HepG2 (cell line): ENCODE results near the gene OVOL2. TPM values are rescaled to one million over a fixed set of nuclear protein-coding genes. Genes with fewer than 3 reads are reported as not detected.
A peak's percentile ranks its signal among the peaks of the same experiment; 100 is the strongest.

Source experiments
- ATAC-seq: fragments of 200-7000 bp; cut with Tn5 transposase; 3 replicates; pipeline ENCODE4 v1.9.1; 2020; ENCODE audit warnings: mild to moderate bottlenecking, moderate library complexity
- BruUV-seq: library from RNA; stranded (reverse); fragments of 400-500 nt; replicated peaks from 2 replicates; lab custom pipeline; 2021; lab: Mats Ljungman, UMichigan
- CTCF ChIA-PET: fragments of 300-600 bp; formaldehyde crosslinking; extraction: SDS; loops from one replicate; lab custom pipeline; 2021; ENCODE audit warnings: low total read pairs, inconsistent platforms, low intra/inter-chr PET ratio; lab: Yijun Ruan, JAX
- POLR2A ChIA-PET: fragments of 350-600 bp; sonication (Branson Sonifier 250); formaldehyde crosslinking; loops from one replicate; lab custom pipeline; 2020; ENCODE audit warnings: antibody characterized with exemption, inconsistent platforms; lab: Yijun Ruan, JAX
- DNase-seq: peaks from one replicate; pipeline ENCODE4 v3.0.0-alpha.2; 2015; ENCODE audit warnings: low spot score
- FAIRE-seq: peaks from 3 replicates; lab custom pipeline; 2011; peaks lifted over from hg19 to GRCh38; lab: Jason Lieb, UNC
- H2AFZ ChIP-seq: one replicate; pipeline ENCODE4 v1.6.1; 2011; ENCODE audit warnings: low read length, inconsistent platforms
- H3K27ac ChIP-seq: fragments of 300-600 bp; 3 replicates; pipeline ENCODE4 v1.8.0; 2011; ENCODE audit warnings: mixed run types, mild to moderate bottlenecking, mixed read lengths, low read length, inconsistent platforms; ENCODE audit not compliant: insufficient read depth; ENCODE audit errors: extremely low read length
- H3K27me3 ChIP-seq, 2 experiments: fragments of 200-600 bp in 1 of 2; 2 replicates in 1 of 2; 3 replicates in 1 of 2; pipeline versions ENCODE4 v1.6.0 to v1.8.0; 2011; ENCODE audit warnings: low read length in 2 of 2, mild to moderate bottlenecking in 2 of 2, moderate library complexity in 2 of 2, inconsistent platforms in 1 of 2; ENCODE audit not compliant: insufficient read depth in 2 of 2, control insufficient read depth in 1 of 2
- H3K36me3 ChIP-seq, 2 experiments: fragments of 200-600 bp in 1 of 2; replicated peaks in 1 of 2; 2 replicates in 1 of 2; 3 replicates in 1 of 2; pipeline versions ENCODE4 v1.5.1 to v1.8.0; 2011; ENCODE audit warnings: low read length in 2 of 2, inconsistent platforms in 1 of 2; ENCODE audit not compliant: insufficient read depth in 2 of 2, control insufficient read depth in 1 of 2
- H3K4me1 ChIP-seq: 2 replicates; pipeline ENCODE4 v1.5.1; 2012; ENCODE audit warnings: low read length, inconsistent platforms; ENCODE audit not compliant: insufficient read depth
- H3K4me2 ChIP-seq: 2 replicates; pipeline ENCODE4 v1.6.0; 2011; ENCODE audit warnings: low read depth, low read length, inconsistent platforms
- H3K4me3 ChIP-seq, 3 experiments: fragments of 200-600 bp in 1 of 3; sonication (generic), shearing (Covaris generic) in 1 of 3; replicated peaks in 1 of 3; 2 replicates each; pipeline ENCODE4 v1.5.1; 2011 to 2016; ENCODE audit warnings: low read length in 3 of 3, inconsistent platforms in 2 of 3, low read depth in 2 of 3, mild to moderate bottlenecking in 2 of 3, control low read depth in 1 of 3, mixed read lengths in 1 of 3; ENCODE audit not compliant: insufficient read depth in 1 of 3
- H3K79me2 ChIP-seq: one replicate; pipeline ENCODE4 v1.6.1; 2011; ENCODE audit warnings: low read length, inconsistent platforms; ENCODE audit not compliant: insufficient read depth
- H3K9ac ChIP-seq: 2 replicates; pipeline ENCODE4 v1.6.0; 2011; ENCODE audit warnings: mild to moderate bottlenecking, low read depth, low read length, inconsistent platforms; ENCODE audit not compliant: insufficient read depth
- H3K9me3 ChIP-seq: 2 replicates; pipeline ENCODE4 v1.5.1; 2012; ENCODE audit warnings: mild to moderate bottlenecking, low read length
- H4K20me1 ChIP-seq: 2 replicates; pipeline ENCODE4 v1.6.0; 2011; ENCODE audit warnings: inconsistent platforms, mild to moderate bottlenecking, low read length, moderate library complexity; ENCODE audit not compliant: insufficient read depth
- GMEB1 ChIP-seq: sonication (generic); formaldehyde crosslinking; IDR thresholded peaks from 2 replicates; pipeline ENCODE4 v1.5.1; 2020; ENCODE audit warnings: missing genetic modification reagents, mild to moderate bottlenecking, borderline replicate concordance
- YEATS2 ChIP-seq: sonication (generic); formaldehyde crosslinking; IDR thresholded peaks from 2 replicates; pipeline ENCODE4 v1.4.0; 2020; ENCODE audit warnings: missing genetic modification reagents, borderline replicate concordance
- ZNF121 ChIP-seq: sonication (generic); formaldehyde crosslinking; IDR thresholded peaks from 2 replicates; pipeline ENCODE4 v1.5.0; 2020; ENCODE audit warnings: mild to moderate bottlenecking, missing genetic modification reagents
- ZNF446 ChIP-seq: sonication (generic); formaldehyde crosslinking; IDR thresholded peaks from 2 replicates; pipeline ENCODE4 v1.5.0; 2020; ENCODE audit warnings: mild to moderate bottlenecking, missing genetic modification reagents
- WGBS: methylation state at CpG from one replicate; pipeline ENCODE4 v1.1.6; 2017; ENCODE audit warnings: low lambda C conversion rate; 5-methylcytosine and 5-hydroxymethylcytosine counted together
- in situ Hi-C: cut with HindIII; loops from 2 replicates; pipeline ENCODE4 v1.10.0; 2017; ENCODE audit warnings: low pct_unique_long_range_greater_than_20kb; ENCODE audit not compliant: extremely low pct_ligation_motif_present
- intact Hi-C: fragments of 100-400 bp; cut with micrococcal nuclease; formaldehyde crosslinking; loops from one replicate; pipeline ENCODE4 v1.10.0; 2022; ENCODE audit not compliant: unreplicated experiment
- polyA plus RNA-seq, 8 experiments: library from polyadenylated mRNA; depleted of rRNA in 3 of 8; stranded (reverse) in 7 of 8; unstranded in 1 of 8; fragments of >200 nt; fragmentation: Illumina TruSeq in 4 of 8; extraction: Trizol in 4 of 8; gene quantifications; 2 replicates each; pipeline versions ENCODE4 v1.2.1 to v1.2.3, GENCODE V29; 2011 to 2016; ENCODE audit warnings: low read depth in 4 of 8, missing spikeins in 1 of 8, mixed read lengths in 1 of 8; ENCODE audit not compliant: insufficient read depth in 1 of 8
- total RNA-seq, 5 experiments: library from RNA; depleted of rRNA; stranded (reverse); fragments of >200 nt; fragmentation: Illumina TruSeq; extraction: Trizol; gene quantifications; 2 replicates each; pipeline ENCODE4 v1.2.3, GENCODE V29; 2016; ENCODE audit warnings: low read depth in 1 of 5

OVOL2 gene
- total and polyA plus RNA-seq, 2 of the 13 experiments (the other 11 are each of a cell fraction or from before 2014, with no cell fraction given), result 0.20 to 0.31 TPM

GRCh38 chr20:18014411-18014810 lies 43.3 kb downstream of the OVOL2 start (continued):
- TF ChIP-seq GMEB1 (CRISPR knock-in tag), result no peak
- no peak for TF ChIP-seq YEATS2 (CRISPR knock-in tag)
- TF ChIP-seq, all 625 proteins: peak for 0

GRCh38 chr20:18012901-18013300 lies 44.8 kb downstream of the OVOL2 start:
- peaks cover 6 to 14% of the 10 kb centered on the region in 2 experiments; a peak in 4 of 5 replicates for H3K27me3 ChIP-seq
- ATAC-seq (no peak), FAIRE-seq (no peak), DNase-seq (no peak)
- no peak overlapping the region for H3K27ac ChIP-seq
- H3K79me2 ChIP-seq, result no peaks in the 10 kb centered on the region
- in situ Hi-C loops (no loop called here), intact Hi-C loops (no loop called here)
- CTCF ChIA-PET, result no interaction called here
- no peak overlapping the region for H3K4me3 ChIP-seq
- H3K36me3 ChIP-seq, result no peaks in the 10 kb centered on the region
- no peak overlapping the region for H2AFZ ChIP-seq
- H4K20me1 ChIP-seq, result no peaks in the 10 kb centered on the region
- no peak overlapping the region for H3K4me2 ChIP-seq
- no TSS peak for BruUV-seq
- H3K9ac ChIP-seq, result no peak overlapping the region
- 96% methylated on average over 2 of the region's 2 CpGs for WGBS
- no peaks in the 10 kb centered on the region for H3K9me3 ChIP-seq
- POLR2A ChIA-PET, result interaction anchor here (0.8 kb wide), 1 partner anchor 9 kb away, joined by 3 read pairs; no protein-coding TSS in a partner anchor
- TF ChIP-seq ZNF121 (CRISPR knock-in tag) (0 out of 2 replicates have a peak, but pooled peaks have one; percentile 27), ZNF446 (CRISPR knock-in tag) (no peak)
- TF ChIP-seq, all 625 proteins: peak for 1
- peaks cover 24% of the 10 kb centered on the region for H3K4me1 ChIP-seq
